AG20443 (cell line): ENCODE data around the gene SCMH1.

Experiments used
- DNase-seq: peaks from one replicate; pipeline ENCODE4 v3.0.0; 2012; ENCODE audit warnings: low spot score, mixed read lengths

SCMH1 gene

DNA sequence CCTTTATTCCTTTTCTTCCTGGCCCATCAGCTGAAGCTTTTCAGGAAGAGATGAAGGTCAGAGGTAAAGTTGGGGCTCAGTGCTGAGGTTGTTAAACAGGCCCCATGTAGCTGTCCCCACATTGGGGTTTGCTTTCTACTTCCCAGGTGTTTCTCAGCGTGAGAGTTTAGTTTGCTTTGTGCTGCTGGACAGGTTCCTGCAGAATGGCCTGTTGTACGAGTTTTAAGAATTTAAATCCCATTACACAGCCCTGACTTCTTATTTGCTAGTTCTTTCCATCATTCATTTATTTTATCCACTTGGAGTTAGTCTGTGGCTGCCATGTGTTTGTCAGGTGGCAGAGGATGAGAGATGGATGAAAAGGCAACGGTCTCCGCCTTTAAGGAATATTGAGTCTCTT is 243.4 kb downstream of the SCMH1 start:
- DNase-seq: no peak

DNA sequence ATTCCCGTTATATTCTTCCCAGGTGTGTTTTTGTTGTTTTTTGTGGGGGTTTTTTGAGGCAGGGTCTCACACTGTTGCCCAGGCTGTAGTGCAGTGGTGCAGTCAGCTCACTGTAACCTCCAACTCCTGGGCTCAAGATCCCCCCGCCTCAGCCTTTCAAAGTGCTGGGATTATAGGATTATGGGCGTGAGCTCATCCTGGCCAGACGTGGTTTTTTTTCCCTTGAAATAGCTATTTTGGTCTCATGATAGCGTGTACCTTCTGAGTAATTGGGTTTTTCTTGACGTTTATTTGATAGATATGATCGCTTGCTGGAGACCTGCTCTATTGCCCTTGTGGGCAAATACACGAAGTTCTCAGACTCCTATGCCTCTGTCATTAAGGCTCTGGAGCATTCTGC is 245.0 kb downstream of the SCMH1 start:
- DNase-seq: no peak

DNA sequence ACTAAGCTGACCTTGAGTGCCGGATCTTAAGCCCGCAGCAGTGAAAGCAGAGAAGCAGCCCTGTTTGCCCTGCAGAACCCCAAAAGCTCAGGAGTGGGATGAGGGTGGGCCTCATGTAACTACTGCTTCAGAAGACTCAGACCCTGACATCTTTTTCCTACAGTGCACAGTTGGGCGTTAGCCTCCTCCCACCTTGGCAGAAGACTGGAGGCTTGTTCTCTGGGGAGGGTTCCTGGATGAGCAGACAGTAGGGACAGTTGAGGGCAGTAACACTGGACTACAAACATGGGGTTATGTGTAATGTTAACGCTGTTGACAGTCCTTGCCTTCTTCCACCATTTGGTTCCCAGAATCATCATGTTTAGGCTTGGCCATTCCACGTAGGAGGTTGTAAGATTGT is 253.0 kb downstream of the SCMH1 start:
- DNase-seq: no peak

DNA sequence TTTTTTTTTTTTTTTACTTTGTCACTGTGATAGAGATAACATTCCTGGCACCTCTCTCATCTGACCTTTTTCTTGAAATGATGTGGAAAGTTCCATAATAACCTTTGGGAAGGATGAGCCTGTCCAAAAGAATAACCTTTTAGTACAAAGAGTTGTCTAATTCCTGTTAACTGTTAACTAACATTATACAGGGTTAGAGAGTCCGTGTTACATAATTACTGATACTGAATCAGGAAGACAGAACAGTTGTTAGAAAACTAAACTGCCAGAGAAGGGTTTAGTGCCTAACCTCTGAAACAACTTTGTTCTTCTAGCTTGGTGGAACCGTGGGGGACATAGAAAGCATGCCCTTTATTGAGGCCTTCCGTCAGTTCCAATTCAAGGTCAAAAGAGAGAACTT is 253.8 kb downstream of the SCMH1 start:
- DNase-seq: no peak

DNA sequence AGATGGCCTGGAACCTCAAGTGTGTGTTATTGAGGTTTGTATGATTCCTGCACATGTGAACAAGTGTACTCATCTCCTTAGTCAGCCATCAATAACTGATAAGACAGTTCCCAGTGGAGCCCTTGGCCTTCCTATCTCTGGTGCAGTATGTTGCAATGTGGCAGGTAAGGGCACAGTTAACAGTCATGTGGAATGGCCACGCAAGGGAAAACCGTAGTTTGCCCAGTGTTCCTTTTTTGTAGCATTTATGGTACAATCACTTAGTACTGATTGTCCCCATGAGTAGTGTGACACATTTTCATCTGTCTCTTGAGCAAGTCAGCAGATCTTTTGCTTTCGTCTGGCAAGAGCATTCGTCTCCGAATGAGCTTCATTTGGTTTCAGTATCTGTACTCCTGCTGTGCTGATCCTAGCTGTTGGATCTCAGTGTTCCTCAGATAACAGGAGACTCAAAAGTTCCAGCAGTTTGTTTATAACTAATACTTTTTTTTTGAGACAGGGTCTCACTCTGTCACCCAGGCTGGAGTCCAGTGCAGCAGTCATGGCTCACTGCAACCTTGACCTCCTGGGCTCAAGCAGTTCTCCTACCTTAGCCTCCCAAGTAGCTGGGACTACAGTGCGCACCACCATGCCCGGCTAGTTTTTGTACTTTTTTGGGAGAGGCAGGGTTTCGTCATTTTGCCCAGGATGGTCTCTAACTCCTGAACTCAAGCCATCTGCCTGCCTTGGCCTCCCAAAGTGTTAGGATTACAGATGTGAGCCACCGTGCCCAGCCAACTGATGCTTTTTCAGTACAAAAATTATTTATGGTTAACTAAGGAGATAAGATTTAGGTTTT is 254.4 kb downstream of the SCMH1 start:
- no peak for DNase-seq

DNA sequence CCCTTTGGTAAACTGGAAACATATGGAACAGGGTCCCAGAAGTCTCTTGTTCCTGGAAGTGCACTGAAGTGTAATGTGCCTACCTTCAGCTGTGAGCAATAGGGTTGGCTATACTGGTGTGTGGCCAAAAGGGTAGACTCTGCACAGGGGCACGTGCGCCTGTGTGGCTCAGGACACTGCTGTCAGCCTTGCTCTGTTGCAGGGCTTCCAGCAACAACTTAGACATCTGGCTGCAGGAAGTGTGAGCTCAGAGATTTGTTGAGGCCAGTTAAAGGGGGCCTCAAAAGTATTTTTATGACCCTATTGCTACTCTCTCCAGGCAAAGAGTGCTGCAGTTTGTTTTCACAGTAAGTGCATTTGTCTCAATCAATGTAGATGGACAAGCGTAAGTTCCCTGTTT is 255.2 kb downstream of the SCMH1 start:
- DNase-seq: no peak

DNA sequence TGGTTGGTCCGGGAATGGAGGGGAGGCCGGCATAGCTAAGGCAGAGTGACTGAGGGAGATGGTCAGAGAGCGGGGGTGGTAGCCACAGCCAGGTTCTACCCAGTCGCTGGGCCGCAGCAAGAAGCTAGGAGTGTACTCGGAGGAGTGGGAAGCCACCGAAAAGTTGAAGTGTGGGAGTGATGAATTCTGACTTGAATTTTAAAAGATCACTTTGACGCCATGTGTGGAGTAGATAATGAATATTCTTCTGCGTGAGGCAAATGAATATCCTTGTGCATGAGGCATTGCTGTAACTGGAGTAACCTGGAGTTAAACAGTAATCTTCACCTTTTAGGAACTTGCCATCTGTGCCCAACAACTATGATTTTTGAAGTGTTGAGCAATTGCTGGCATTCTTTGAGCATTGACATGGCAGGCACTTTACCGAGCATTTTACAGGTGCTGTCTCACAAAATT is 255.8 kb downstream of the SCMH1 start:
- DNase-seq: no peak

DNA sequence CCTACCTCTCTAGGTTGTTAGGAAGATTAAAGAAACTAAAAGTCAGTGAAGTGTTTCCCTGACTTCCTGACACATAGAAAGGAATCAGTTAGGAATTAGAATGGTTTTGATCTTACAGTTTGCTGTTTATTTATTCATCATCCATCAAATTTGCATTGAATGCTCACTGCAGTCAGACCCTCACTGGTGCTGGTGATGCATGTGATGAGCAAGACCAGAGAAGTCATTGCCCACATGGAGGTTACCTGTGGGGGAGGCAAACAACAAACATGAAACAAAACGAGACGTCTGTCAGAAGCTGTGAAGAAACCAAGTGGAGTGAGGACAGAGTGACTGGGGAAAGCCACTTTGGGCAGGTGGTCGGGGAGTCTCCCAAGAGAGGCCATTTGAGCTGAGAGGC is 256.2 kb downstream of the SCMH1 start:
- DNase-seq: no peak

DNA sequence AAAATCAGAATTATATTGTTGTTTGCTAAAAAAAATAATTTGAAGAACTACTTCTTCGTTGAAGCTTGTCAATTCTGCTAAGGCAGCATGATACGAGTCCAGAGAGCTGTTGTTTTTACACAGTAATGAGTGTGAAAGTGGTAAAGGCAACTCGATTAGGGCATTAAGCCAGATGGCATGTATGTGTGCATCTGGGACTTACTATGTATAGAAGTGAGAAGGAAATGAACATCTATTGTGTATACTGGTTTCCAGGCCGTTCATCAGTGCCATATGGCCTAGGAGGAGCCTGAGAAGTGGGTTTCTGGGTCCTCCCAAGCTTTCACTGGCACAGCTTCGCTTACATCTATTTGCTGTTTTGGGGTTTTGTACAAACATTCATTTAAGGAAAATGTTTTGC is 256.9 kb downstream of the SCMH1 start:
- no peak for DNase-seq

DNA sequence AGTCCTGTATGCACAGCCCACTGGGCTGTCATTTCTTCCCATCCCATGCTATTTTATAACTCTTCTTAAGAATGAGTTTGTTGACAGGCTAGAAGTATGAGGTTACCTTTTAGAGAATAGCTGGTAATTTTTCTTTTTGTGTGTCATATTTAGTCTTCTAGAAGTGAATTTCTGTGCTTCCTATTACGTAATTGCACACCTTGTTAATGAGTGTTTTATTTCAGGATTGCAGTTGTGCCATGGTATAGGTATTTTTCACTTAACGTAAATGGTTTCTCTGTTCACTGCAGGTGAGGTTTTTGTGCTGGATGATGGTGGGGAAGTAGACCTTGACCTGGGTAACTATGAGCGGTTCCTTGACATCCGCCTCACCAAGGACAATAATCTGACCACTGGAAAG is 257.6 kb downstream of the SCMH1 start:
- DNase-seq: no peak

DNA sequence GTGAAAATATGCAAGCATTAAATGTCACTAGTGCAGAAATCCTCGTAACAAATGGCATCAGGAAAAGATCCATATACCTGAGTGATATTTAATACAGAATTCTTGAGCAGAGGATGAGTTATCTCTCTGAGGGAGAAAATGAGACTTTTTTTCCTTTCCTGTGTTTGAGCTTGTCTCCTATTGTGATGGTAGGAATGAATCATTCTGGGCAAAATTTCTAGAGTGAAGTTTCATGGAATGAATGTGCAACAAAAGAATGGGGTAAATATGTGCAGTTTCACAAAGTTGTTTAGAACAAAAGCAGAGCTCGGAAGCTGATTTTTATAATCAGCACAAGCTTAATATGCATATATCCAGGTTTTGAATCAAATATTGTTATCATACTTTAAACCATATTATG is 258.0 kb downstream of the SCMH1 start:
- peak; percentile 34 for DNase-seq

DNA sequence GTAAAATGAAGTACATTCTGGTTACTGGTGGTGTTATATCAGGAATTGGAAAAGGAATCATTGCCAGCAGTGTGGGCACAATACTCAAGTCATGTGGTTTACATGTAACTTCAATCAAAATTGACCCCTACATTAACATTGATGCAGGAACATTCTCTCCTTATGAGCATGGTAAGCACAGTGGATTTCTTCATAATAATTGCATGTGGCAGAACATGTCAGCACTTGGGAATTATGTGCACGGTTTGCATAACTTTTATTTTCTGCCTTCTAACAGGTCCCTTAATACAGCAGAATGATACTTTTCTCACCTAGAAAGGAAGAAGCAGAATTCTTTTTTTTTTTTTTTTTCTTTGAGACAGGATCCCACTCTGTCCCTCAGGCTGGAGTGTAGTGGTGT is 258.8 kb downstream of the SCMH1 start:
- no peak for DNase-seq

DNA sequence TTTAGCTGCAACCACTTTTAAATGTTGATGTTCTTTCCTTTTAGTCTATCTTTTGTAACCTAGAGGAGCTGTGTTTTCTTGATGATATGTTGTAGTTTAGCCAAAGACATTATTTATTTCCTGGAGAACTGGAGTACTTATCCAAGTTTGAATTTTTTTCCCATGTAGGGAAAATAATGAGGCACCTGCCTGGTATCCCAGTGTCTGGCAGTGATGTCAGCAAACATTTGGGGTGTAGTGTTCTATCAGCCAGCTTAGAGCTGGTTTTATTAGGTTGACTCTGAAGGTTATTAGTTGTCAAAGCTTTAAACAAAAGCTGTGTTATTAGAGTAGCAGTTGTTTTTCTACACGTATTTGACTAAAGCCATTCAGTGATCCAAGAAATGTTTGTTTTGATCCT is 259.4 kb downstream of the SCMH1 start:
- no peak for DNase-seq

DNA sequence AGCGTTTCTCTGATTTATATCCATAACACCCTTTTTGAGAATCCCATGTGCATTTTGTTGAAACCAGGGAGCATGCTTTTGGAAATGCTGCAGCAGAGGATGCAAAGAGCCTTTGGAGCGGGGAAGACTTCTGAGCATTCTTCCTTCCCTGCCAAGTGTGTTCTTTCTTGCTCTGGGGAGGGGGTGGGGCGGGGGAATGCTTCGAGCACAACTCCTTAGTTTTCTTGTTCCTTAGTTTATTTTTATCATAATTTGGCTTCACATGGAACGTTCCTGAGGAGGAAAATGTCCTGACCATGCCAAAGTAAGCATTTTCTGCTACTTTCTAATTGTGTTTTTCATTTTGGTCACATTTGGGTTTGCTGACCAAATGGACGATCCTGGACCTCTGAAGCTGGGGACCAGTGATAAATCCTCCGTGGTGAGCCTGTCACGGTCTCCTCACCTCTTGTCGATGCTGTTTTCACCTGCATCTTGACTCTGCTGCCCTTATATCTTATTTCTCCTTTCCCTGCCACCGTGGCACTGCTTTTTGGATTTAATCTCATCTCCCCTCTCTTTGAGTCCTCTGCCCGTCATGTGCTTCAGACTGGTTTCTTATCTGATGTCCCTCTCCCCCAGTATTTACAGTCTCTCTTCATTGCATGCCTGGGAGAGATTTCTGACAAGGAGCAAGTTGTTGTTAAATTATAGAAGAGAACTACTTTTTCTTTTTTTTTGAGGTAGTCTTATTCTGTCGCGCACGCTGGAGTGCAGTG is 260.2 kb downstream of the SCMH1 start:
- DNase-seq: peak; percentile 14

DNA sequence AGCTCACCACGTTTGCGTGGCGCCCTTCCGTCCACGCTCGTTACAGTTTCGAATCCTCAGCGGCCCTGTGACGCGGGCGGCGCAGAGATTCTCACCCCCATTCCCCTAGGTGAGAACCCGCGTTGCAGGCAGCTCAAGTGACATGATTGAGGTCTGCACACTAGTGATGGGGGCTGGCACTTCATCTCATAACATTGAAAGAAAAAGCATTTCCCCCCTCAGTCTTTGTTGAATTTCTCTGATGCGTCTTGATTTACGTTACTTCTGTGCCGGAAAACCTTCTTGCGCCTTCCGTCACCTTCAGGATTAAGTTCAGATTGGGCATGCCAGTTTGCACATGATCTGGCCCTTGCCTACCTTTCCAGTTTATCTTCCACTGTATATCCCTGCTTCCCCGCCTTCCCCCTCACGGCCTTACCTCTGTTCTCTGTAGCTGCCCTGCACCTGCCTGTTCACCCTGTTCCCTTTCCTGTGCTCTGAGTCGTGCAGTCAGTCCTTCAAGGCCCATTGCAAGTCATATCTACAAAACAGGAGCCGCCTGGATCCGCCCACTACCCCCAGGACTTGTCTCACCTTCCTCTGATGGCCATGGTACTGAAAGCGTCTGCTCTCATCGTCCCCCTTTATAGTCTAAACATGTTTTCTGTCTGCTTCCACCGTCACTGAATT is 261.5 kb downstream of the SCMH1 start:
- DNase-seq: no peak

DNA sequence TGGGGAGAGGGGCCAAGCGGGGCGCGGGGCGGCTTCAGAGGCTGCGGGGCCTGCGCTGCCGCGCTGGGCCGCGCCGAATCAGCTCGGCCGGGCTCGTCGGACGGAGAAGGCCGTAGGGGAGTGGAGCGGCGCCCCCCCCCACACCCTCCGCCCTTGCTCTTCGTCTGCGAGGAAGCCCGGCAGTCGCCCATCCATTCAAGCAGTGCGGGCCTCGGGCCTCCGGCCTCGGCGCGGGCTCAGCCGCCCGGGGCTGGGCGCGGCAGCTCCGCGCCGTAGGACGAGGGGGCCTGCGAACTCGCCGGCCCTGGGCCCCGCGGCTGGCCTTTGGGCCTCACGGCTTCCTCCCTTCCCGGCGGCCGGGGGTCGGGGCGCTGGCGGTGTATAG is 262.0 kb downstream of the SCMH1 start:
- no peak for DNase-seq

DNA sequence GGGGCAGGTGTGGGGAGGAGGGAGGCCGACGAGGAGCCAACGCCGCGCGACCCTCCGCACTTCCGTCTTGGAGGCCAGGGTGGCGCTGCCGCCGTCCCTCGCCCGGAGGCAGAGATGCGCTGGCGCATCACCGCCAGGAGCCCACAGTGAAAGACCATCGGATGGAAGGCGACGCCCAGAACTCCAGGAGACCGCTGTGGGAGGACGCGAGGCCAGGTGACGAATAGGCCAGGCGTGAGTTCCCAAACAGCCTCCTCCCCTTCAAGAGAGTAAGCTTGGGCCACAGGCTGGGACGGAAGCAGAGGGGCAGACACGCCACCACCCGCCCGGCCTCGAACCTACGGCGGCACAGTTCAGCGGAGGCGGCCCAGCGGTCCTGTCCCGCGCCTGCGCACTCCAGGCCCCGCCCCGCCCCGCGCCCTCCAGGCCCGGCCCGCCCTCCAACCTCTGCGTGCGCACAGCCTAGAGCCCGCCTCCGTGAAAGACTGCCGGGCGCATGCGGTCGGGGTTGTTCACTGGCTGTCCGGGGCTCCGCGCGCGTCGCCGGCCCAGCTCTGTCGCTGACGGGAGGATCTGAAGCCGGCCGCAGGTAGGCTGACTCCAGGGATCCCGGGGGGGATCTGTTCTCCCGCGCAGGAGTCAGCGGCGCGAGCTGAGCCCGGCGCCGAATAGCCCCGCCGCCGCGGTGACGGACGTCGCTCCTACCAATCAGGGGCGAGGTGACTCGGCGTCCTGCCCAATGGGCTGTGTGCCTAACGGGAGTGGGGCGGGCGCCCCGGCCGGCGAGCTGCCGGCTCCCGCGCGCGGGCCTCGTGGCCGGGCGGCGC is 262.7 kb downstream of the SCMH1 start, which contains the start of gene CTPS1:
TSS of gene CTPS1 (plus strand) at position 456 of the 827 bp plus-strand sequence. CDS start 3,595 bp downstream, outside the sequence.
- DNase-seq: peak; percentile 99

DNA sequence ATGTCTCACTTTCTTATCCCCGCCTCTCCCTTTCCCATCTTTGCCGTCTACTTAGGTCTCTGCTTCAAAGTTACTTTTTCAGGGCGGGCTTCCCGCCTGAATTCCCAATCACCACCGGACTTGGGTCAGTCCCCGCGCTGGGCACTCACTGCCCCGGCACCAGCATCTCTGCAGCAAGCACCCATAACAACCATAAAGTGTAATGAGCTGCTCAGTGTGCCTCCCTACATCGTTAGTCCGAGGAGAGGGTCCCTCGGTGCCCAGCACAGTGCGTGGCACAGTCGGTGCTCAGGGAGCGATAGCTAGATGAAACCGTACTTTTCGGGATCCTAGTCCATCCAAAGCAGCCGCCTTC is 263.2 kb downstream of the SCMH1 start:
- no peak for DNase-seq

DNA sequence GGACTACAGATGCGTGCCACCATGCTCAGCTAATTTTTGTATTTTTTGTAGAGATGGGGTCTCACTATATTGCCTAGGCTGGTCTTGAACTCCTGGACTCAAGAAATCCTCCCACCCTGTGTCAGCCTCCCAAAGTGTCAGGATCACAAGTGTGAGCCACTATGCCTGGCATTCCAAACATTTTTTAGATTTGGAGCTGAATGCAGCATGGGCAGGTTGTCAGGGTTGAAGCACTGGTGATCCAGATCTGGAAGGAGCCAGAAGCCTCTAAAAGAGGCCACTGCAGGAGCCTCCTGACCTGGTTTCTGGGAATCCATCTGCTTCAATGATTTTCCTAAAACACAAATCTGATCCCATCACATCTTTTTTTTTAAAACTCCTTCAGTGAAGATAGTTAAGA is 264.4 kb downstream of the SCMH1 start:
- peak; percentile 19 for DNase-seq
